Skin epidermis (tissue), 12 donors: ENCODE data around the gene SULT2A1.
"Not testable (repeated sequence)": the region's sequence is repeated elsewhere in the genome, so short reads cannot be mapped to it uniquely, and the experiment has no call there.

ENCODE experiments used
- H3K27ac ChIP-seq, 21 experiments: fragments of 200-600 bp; sonication (generic) in 11 of 21; one replicate each; pipeline ENCODE4 v1.5.0; 2020; ENCODE audit warnings: mild to moderate bottlenecking in 3 of 21, inconsistent platforms in 2 of 21, moderate library complexity in 2 of 21
- H3K4me3 ChIP-seq, 7 experiments: fragments of 200-600 bp; sonication (generic) in 2 of 7; one replicate each; pipeline ENCODE4 v1.5.0; 2020; ENCODE audit warnings: inconsistent platforms in 2 of 7, mild to moderate bottlenecking in 2 of 7, moderate library complexity in 1 of 7

SULT2A1 gene

DNA sequence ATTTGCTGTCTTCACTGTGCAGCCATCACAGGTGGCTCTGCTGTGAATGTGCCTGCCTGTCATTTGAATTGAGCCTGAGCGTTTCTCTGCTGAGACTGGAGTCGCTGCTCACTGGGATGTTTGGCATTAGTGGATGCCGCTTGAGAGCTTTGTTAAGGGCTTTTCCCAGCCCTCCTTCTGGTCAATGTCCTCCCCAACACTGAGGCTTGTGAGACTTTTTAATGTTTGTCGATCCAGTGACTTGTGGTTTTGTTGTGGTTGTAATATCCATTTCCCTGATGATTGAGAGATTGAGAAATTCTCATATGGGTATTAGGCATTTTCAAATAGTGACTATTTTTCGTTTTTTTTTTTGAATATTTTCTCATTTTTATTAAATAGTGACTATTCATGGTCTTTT is 24.5 kb downstream of the SULT2A1 start:
- H3K4me3 ChIP-seq: no peak overlapping the region

GRCh38 chr19:47860602-47861297 is 25.4 kb downstream of the SULT2A1 start:
- Histone ChIP-seq H3K27ac (no peak overlapping the region), H3K4me3 (no peak overlapping the region)

More for the DNA sequence above, 24.5 kb downstream of the SULT2A1 start:
- H3K27ac ChIP-seq: no peak overlapping the region

DNA sequence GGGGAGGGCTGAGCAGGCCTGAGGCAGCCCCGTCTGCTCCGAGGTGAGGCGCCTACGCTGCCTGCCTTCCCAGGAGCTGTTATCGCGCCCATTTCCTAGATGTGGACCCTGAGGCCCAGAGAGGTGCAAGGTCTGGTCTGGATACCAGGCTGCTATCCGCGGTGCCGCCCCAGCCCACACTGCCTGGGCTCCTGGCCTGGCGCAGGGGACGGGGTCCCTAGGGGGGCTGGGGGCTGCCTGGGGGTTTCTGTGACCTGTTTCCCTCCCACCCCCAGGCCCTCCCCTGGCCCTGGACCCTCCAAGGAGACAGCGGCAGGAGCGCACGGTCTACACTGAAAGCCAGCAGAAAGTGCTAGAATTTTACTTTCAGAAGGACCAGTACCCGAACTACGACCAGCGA is 26.3 kb downstream of the SULT2A1 start:
- not testable (repeated sequence) for H3K4me3 ChIP-seq, H3K27ac ChIP-seq

GRCh38 chr19:47858646-47859285 is 27.3 kb downstream of the SULT2A1 start, which contains the start of gene TPRX2:
TSS of gene TPRX2 (plus strand) at chr19:47859235. CDS start at chr19:47859247, 12 bp downstream.
- not testable (repeated sequence) for H3K4me3 ChIP-seq, H3K27ac ChIP-seq

- not testable (repeated sequence) for H3K27ac ChIP-seq, H3K4me3 ChIP-seq
Observed at GRCh38 chr19:47858231-47858630, 27.9 kb downstream of the SULT2A1 start.

- Histone ChIP-seq H3K4me3 (no peak overlapping the region), H3K27ac (no peak overlapping the region)
Observed at GRCh38 chr19:47854459-47854858, 31.7 kb downstream of the SULT2A1 start.

DNA sequence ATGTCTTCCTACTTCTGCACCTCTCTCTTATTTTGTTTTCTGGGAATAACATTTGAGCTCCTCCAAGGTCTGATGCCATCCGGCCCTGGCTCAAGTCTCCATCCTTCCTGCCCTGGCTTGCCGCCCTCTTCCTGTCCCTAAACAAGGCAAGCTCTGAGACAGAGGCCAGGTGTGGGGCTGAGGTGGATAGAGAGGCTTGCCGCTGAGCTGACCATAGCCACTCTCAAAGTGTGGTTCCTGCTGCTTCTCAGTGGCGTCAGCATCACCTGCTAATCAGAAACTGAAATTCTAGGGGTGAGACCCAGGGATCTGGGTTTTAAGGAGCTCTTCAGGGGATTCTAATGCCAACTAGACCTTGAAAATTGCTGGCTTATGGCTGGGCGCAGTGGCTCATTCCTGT is 33.1 kb downstream of the SULT2A1 start:
- no peak overlapping the region for H3K4me3 ChIP-seq
- H3K27ac ChIP-seq: no peak overlapping the region

DNA sequence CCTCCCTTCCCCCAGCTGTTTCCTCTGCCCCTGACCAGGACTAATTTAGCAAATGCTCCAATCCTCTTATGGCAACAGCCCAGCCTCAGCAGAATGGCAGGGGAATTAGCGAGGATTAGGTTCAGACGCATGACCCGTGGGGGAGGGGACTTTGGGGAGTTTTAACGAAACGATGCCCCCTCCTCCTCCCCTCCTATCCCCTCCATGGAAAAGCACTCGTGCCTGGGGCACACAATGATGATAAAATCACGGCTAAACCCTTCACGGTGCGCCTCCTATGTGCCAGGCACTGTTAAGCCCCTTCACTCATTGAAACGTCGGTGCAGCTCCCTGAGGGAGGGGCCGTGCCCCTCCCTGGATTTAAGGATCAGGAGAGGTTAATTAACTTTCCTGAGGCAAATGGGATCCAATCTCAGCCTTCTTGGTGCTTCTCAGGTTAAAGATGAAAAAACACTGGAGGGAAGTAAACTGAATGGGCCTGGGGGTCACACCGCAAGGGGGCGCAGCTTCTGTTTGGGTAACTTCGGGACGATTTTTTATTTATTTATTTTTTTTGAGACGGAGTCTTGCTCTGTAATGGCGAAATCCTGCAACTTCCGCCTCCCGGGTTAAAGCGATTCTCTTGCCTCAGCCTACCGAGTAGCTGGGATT is 37.2 kb downstream of the SULT2A1 start:
- Histone ChIP-seq H3K4me3 (no peak overlapping the region), H3K27ac (no peak overlapping the region)

GRCh38 chr19:47848425-47848822 is 37.7 kb downstream of the SULT2A1 start:
- H3K4me3 ChIP-seq: no peak overlapping the region
- H3K27ac ChIP-seq: no peak overlapping the region

GRCh38 chr19:47842941-47843340 is 43.2 kb downstream of the SULT2A1 start:
- no peak overlapping the region for H3K27ac ChIP-seq
- no peak overlapping the region for H3K4me3 ChIP-seq

- Histone ChIP-seq H3K27ac (no peak overlapping the region), H3K4me3 (no peak overlapping the region)
Observed at GRCh38 chr19:47839913-47840312, 46.2 kb downstream of the SULT2A1 start.

- H3K27ac ChIP-seq: no peak overlapping the region
- H3K4me3 ChIP-seq: no peak overlapping the region
Observed at GRCh38 chr19:47839411-47839810, 46.7 kb downstream of the SULT2A1 start.

DNA sequence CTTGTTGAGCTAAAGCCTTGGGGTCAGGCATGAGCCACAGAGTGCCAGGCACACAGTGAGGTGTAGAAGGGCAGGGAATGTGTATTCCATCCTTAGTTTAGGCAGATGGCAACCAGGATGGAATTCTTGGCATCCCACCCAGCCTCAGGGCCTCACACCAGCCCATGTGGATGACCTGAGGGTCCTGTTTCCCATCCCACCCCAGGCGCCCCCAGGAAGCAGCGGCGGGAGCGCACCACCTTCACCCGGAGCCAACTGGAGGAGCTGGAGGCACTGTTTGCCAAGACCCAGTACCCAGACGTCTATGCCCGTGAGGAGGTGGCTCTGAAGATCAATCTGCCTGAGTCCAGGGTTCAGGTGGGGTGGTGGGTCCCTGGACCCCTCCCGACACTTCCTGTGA is 50.1 kb downstream of the SULT2A1 start:
- no peak overlapping the region for H3K27ac ChIP-seq
- H3K4me3 ChIP-seq: no peak overlapping the region

- Histone ChIP-seq H3K4me3 (no peak overlapping the region), H3K27ac (no peak overlapping the region)
Observed at GRCh38 chr19:47832723-47833122, 53.4 kb downstream of the SULT2A1 start.

GRCh38 chr19:47826800-47827199 is 59.3 kb downstream of the SULT2A1 start:
- Histone ChIP-seq H3K4me3 (no peak overlapping the region), H3K27ac (no peak overlapping the region)

GRCh38 chr19:47824396-47824795 is 61.7 kb downstream of the SULT2A1 start:
- no peak overlapping the region for H3K27ac ChIP-seq
- H3K4me3 ChIP-seq: no peak overlapping the region

DNA sequence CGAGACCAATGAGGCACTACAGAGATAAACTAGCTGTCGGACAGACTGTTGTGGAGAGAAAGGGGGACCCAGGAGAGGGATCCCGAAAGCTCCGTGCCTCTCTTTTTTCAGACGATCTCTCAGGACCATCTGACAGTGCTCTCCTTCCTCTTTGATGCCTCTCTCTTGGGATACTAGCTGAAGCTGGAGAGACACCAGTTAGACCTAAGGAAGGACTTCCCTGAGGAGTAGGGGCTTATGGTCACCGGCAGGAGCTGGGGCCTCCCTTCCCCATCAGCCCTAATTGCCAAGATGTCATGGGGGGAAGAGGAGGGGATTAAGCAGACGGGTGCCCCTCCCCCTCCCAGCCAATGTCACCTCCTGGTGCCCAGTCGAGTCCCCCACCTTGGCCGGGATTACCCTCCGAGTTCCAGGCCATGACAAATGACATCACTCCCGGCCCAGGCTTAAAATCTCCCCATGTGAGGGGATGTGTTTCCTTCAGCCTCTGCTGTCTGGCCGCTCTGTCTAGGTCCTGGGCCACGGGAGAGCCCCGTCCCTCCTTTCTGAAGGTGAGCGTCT is 64.6 kb downstream of the SULT2A1 start, which contains the start of gene CRX:
TSS of gene CRX (plus strand) at position 478 of the 561 bp plus-strand sequence. CDS start 12,507 bp downstream, outside the sequence.
- H3K4me3 ChIP-seq: no peak within 1 kb of the TSS
- no peak within 1 kb of the TSS for H3K27ac ChIP-seq
